Measurements from ENCODE around the gene EEIG2.

DNA sequence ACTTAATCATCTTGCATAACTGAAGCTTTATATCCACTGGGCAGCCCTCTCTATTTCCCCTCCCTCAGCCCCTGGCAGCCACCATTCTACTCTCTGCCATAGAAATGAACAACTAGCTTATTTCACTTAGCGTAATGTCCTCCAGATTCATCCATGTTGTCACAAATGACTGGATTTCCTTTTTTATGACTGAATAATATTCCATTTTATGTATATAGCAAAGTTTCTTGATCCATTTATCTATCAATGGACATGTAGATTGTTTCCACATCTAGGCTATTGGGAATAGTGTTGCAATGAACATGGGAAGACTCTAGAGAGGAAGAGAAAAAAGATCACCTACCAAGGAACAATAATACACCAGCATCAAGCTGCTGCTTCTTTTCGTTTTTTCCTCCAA lies 32.1 kb upstream of the EEIG2 start:
- TF ChIP-seq POLR2A (IDR thresholded peaks at IDR 0.05) = no peak
- TF ChIP-seq, protein P1, sequence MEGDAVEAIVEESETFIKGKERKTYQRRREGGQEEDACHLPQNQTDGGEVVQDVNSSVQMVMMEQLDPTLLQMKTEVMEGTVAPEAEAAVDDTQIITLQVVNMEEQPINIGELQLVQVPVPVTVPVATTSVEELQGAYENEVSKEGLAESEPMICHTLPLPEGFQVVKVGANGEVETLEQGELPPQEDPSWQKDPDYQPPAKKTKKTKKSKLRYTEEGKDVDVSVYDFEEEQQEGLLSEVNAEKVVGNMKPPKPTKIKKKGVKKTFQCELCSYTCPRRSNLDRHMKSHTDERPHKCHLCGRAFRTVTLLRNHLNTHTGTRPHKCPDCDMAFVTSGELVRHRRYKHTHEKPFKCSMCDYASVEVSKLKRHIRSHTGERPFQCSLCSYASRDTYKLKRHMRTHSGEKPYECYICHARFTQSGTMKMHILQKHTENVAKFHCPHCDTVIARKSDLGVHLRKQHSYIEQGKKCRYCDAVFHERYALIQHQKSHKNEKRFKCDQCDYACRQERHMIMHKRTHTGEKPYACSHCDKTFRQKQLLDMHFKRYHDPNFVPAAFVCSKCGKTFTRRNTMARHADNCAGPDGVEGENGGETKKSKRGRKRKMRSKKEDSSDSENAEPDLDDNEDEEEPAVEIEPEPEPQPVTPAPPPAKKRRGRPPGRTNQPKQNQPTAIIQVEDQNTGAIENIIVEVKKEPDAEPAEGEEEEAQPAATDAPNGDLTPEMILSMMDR (IDR thresholded peaks at IDR 0.05) = no peak
- TF ChIP-seq EP300 (IDR thresholded peaks at IDR 0.05) = no peak
